GM19238 (cell line): ENCODE measurements around the gene CYP2J2.
"Not testable (repeated sequence)": the region's sequence is repeated elsewhere in the genome, so short reads cannot be mapped to it uniquely, and the experiment has no call there.

Source experiments
- DNase-seq: peaks from one replicate; pipeline ENCODE4 v3.0.0; 2011; ENCODE audit warnings: low spot score; ENCODE audit not compliant: insufficient read length

CYP2J2 gene

GRCh38 chr1:59926381-59927123 lies at the start of gene CYP2J2:
Gene CYP2J2, minus strand, starts transcription at chr1:59926773. Its CDS starts 27 bp downstream, at chr1:59926746.
- peak; percentile 6 for DNase-seq

- DNase-seq: no peak
Measured at GRCh38 chr1:59973719-59974118, 47.1 kb upstream of the CYP2J2 start.

- no peak for DNase-seq
Measured at GRCh38 chr1:59972216-59972927, 45.8 kb upstream of the CYP2J2 start.

GRCh38 chr1:59971464-59971911 lies 44.9 kb upstream of the CYP2J2 start:
- DNase-seq: peak; percentile 33

- not testable (repeated sequence) for DNase-seq
Measured at GRCh38 chr1:59969542-59970175, 43.1 kb upstream of the CYP2J2 start.

- DNase-seq: not testable (repeated sequence)
Measured at GRCh38 chr1:59968746-59969145, 42.2 kb upstream of the CYP2J2 start.

GRCh38 chr1:59967780-59968179 lies 41.2 kb upstream of the CYP2J2 start:
- no peak for DNase-seq

- DNase-seq: no peak
Measured at GRCh38 chr1:59967141-59967697, 40.6 kb upstream of the CYP2J2 start.

GRCh38 chr1:59952065-59952464 lies 25.5 kb upstream of the CYP2J2 start:
- no peak for DNase-seq

GRCh38 chr1:59949648-59950047 lies 23.1 kb upstream of the CYP2J2 start:
- DNase-seq: no peak

- no peak for DNase-seq
Measured at GRCh38 chr1:59948990-59949389, 22.4 kb upstream of the CYP2J2 start.

- peak; percentile 42 for DNase-seq
Measured at GRCh38 chr1:59947047-59947938, 20.7 kb upstream of the CYP2J2 start.

GRCh38 chr1:59945790-59946189 lies 19.2 kb upstream of the CYP2J2 start:
- DNase-seq: no peak

- no peak for DNase-seq
Measured at GRCh38 chr1:59939393-59939792, 12.8 kb upstream of the CYP2J2 start.

GRCh38 chr1:59937636-59938210 lies 11.2 kb upstream of the CYP2J2 start:
- DNase-seq: no peak

- no peak for DNase-seq
Measured at GRCh38 chr1:59936358-59936821, 9.8 kb upstream of the CYP2J2 start.

- no peak for DNase-seq
Measured at GRCh38 chr1:59928996-59929395, 2.4 kb upstream of the CYP2J2 start.

GRCh38 chr1:59927213-59927612 lies 640 bp upstream of the CYP2J2 start:
- no peak for DNase-seq

- no peak for DNase-seq
Measured at GRCh38 chr1:59924653-59925052, 1.9 kb downstream of the CYP2J2 start.

- DNase-seq: not testable (repeated sequence)
Measured at GRCh38 chr1:59921258-59921899, 5.2 kb downstream of the CYP2J2 start.
